Measurements from ENCODE around the gene ARHGEF38. TPM values are rescaled to one million over a fixed set of nuclear protein-coding genes. Genes with fewer than 3 reads are reported as not detected.
"Not testable (repeated sequence)": the region's sequence is repeated elsewhere in the genome, so short reads cannot be mapped to it uniquely, and the experiment has no call there.

Gene ARHGEF38
- total and polyA plus RNA-seq, 2 donors: 0.69 TPM; not detected in 1

DNA sequence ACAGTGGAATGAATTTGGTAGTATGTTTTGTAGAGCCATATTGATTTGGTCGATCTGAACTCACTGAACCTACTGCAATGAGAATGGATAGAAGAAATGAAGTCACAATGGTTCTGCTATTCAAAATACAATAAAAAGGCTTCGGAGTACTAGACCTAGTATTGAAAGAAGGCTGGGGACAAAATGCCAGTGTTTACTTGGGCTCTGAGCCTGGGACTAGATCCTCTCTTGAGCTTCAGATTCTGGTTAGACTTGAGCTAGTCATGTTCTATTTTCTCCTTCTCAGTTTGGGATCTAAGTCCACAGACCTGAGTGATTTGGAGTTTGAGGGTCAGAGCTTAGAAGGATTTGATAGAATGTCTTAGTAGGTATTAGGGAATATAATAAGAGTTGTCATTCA lies 146.2 kb downstream of the ARHGEF38 start:
- Histone ChIP-seq H3K4me1 (ENCODE audit: insufficient read depth) (no peaks in the 10 kb centered on the region), H3K4me3 (ENCODE audit: low read depth, low read length) (no peak overlapping the region), H3K27ac (ENCODE audit: low read depth) (no peak overlapping the region), H3K36me3 (ENCODE audit: insufficient read depth) (peaks cover 4% of the 10 kb centered on the region)
- 94% methylated on average over 2 of the region's 2 CpGs for WGBS
- DNase-seq (ENCODE audit: extremely low spot score): no peak

DNA sequence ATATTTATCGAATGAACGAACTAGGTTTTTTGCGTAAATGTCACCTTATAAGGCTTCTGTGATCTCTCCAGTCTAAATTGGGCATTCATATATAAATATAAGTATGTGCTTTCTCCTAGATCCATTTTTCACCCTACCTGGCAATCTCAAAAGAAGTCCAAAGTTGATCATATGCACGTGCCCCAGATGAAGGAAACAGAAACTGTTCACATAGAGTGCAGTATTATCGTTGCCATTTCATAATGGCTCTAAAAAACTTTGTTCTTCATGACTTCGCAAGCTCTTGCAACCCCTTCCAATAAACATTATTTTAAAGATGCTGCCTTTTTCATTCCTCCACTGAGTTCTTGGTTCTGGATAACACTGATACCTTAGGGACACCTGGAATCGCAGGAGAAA lies 155.4 kb downstream of the ARHGEF38 start:
- peak overlapping the region; percentile 90 for H3K4me3 ChIP-seq (ENCODE audit: low read depth, low read length)
- no peaks in the 10 kb centered on the region for H3K36me3 ChIP-seq (ENCODE audit: insufficient read depth)
- WGBS: 17% methylated on average over 7 of the region's 7 CpGs
- H3K4me1 ChIP-seq (ENCODE audit: insufficient read depth): no peaks in the 10 kb centered on the region
- H3K27ac ChIP-seq (ENCODE audit: low read depth): no peak overlapping the region
- DNase-seq (ENCODE audit: extremely low spot score): no peak

GRCh38 chr4:105708181-105709080 lies 156.0 kb downstream of the ARHGEF38 start, which contains the start of the genes GSTCD and INTS12:
TSS of gene GSTCD (plus strand) at chr4:105708784. CDS start at chr4:105717614, 8,830 bp downstream.
TSS of gene INTS12 (minus strand) at chr4:105708689. CDS start at chr4:105700005, 8,684 bp downstream.
- under 1% methylated on average over 63 of the region's 63 CpGs for WGBS
- peak; percentile 91 for DNase-seq (ENCODE audit: extremely low spot score)
- H3K36me3 ChIP-seq (ENCODE audit: insufficient read depth): no peaks in the 10 kb centered on the region
- peak within 1 kb of the TSS; percentile 59 for H3K27ac ChIP-seq (ENCODE audit: low read depth)
- no peaks in the 10 kb centered on the region for H3K4me1 ChIP-seq (ENCODE audit: insufficient read depth)
- peak within 1 kb of the TSS; percentile 90 for H3K4me3 ChIP-seq (ENCODE audit: low read depth, low read length)

- WGBS: under 1% methylated on average over 11 of the region's 11 CpGs
- Histone ChIP-seq H3K4me3 (ENCODE audit: low read depth, low read length) (peak overlapping the region; percentile 90), H3K4me1 (ENCODE audit: insufficient read depth) (no peaks in the 10 kb centered on the region), H3K27ac (ENCODE audit: low read depth) (no peak overlapping the region), H3K36me3 (ENCODE audit: insufficient read depth) (no peaks in the 10 kb centered on the region)
- DNase-seq (ENCODE audit: extremely low spot score): no peak
These were observed 156.6 kb downstream of the ARHGEF38 start for GRCh38 chr4:105709081-105709450.

GRCh38 chr4:105710012-105710600 lies 157.7 kb downstream of the ARHGEF38 start:
- no peaks in the 10 kb centered on the region for H3K36me3 ChIP-seq (ENCODE audit: insufficient read depth)
- no peaks in the 10 kb centered on the region for H3K4me1 ChIP-seq (ENCODE audit: insufficient read depth)
- no peak overlapping the region for H3K27ac ChIP-seq (ENCODE audit: low read depth)
- DNase-seq (ENCODE audit: extremely low spot score): no peak
- no peak overlapping the region for H3K4me3 ChIP-seq (ENCODE audit: low read depth, low read length)
- 57% methylated on average over 16 of the region's 16 CpGs for WGBS

- Histone ChIP-seq H3K36me3 (ENCODE audit: insufficient read depth) (no peaks in the 10 kb centered on the region), H3K4me1 (ENCODE audit: insufficient read depth) (no peaks in the 10 kb centered on the region), H3K4me3 (ENCODE audit: low read depth, low read length) (no peak overlapping the region), H3K27ac (ENCODE audit: low read depth) (no peak overlapping the region)
- 64% methylated on average over 6 of the region's 6 CpGs for WGBS
- DNase-seq (ENCODE audit: extremely low spot score): no peak
These were observed 158.3 kb downstream of the ARHGEF38 start for GRCh38 chr4:105710678-105711077.

DNA sequence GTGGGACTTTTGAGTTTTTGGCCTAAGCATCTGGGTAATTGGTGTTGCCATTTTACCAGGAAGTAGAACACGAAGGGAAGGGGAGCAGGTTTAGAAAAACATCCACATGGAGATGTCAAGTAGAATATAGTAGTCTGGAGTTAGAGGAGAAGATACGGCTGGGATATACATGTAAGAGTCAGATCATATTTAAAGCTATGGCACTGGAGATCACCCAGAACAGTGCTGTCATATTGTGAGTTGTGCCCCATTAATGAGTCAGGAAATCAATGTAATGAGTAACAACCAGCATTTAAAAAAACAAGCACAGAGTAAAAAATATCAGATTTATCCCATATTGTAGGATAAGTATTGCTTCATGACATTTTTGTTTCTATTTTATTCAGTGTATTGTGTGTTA lies 160.3 kb downstream of the ARHGEF38 start:
- H3K4me1 ChIP-seq (ENCODE audit: insufficient read depth): no peaks in the 10 kb centered on the region
- DNase-seq (ENCODE audit: extremely low spot score): no peak
- H3K4me3 ChIP-seq (ENCODE audit: low read depth, low read length): no peak overlapping the region
- H3K36me3 ChIP-seq (ENCODE audit: insufficient read depth): no peaks in the 10 kb centered on the region
- H3K27ac ChIP-seq (ENCODE audit: low read depth): no peak overlapping the region
- 82% methylated on average over 2 of the region's 2 CpGs for WGBS

GRCh38 chr4:105714071-105714521 lies 161.7 kb downstream of the ARHGEF38 start:
- H3K36me3 ChIP-seq (ENCODE audit: insufficient read depth): no peaks in the 10 kb centered on the region
- no peak overlapping the region for H3K27ac ChIP-seq (ENCODE audit: low read depth)
- 78% methylated on average over 5 of the region's 5 CpGs for WGBS
- no peak overlapping the region for H3K4me3 ChIP-seq (ENCODE audit: low read depth, low read length)
- DNase-seq (ENCODE audit: extremely low spot score): no peak
- H3K4me1 ChIP-seq (ENCODE audit: insufficient read depth): no peaks in the 10 kb centered on the region

DNA sequence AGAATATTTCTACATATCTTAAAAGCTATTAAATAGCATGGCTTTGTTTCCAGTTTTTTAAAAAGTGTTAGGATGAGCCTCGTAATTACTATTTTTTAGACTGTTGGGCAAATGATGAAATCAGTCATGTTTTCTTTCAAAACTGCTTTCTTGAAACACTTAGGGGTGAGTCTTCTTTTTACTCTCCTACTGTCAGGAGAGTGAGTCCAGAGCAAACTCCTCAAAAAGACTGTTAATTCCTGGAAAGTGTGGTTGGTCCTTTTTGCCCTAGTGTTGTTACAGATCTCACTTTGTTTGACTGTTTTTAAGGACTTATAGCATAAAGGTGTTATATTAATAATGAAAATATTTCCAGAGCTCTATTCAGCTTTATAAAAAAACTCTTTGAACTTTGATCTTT lies 162.5 kb downstream of the ARHGEF38 start:
- WGBS: 89% methylated on average over 1 of the region's 1 CpG
- no peak overlapping the region for H3K27ac ChIP-seq (ENCODE audit: low read depth)
- no peak overlapping the region for H3K4me3 ChIP-seq (ENCODE audit: low read depth, low read length)
- no peaks in the 10 kb centered on the region for H3K36me3 ChIP-seq (ENCODE audit: insufficient read depth)
- H3K4me1 ChIP-seq (ENCODE audit: insufficient read depth): no peaks in the 10 kb centered on the region
- DNase-seq (ENCODE audit: extremely low spot score): no peak

GRCh38 chr4:105715692-105716278 lies 163.4 kb downstream of the ARHGEF38 start:
- Histone ChIP-seq H3K4me3 (ENCODE audit: low read depth, low read length) (no peak overlapping the region), H3K4me1 (ENCODE audit: insufficient read depth) (no peaks in the 10 kb centered on the region), H3K27ac (ENCODE audit: low read depth) (no peak overlapping the region), H3K36me3 (ENCODE audit: insufficient read depth) (no peaks in the 10 kb centered on the region)
- no peak for DNase-seq (ENCODE audit: extremely low spot score)
- WGBS: 44% methylated on average over 4 of the region's 4 CpGs

- no peak for DNase-seq (ENCODE audit: extremely low spot score)
- WGBS: 96% methylated on average over 2 of the region's 2 CpGs
- H3K27ac ChIP-seq (ENCODE audit: low read depth): no peak overlapping the region
- no peak overlapping the region for H3K4me3 ChIP-seq (ENCODE audit: low read depth, low read length)
- H3K4me1 ChIP-seq (ENCODE audit: insufficient read depth): no peaks in the 10 kb centered on the region
- H3K36me3 ChIP-seq (ENCODE audit: insufficient read depth): no peaks in the 10 kb centered on the region
These were observed 166.8 kb downstream of the ARHGEF38 start for GRCh38 chr4:105719204-105719603.

GRCh38 chr4:105725623-105726022 lies 173.2 kb downstream of the ARHGEF38 start:
- Histone ChIP-seq H3K36me3 (ENCODE audit: insufficient read depth) (no peaks in the 10 kb centered on the region), H3K27ac (ENCODE audit: low read depth) (no peak overlapping the region), H3K4me3 (ENCODE audit: low read depth, low read length) (no peak overlapping the region), H3K4me1 (ENCODE audit: insufficient read depth) (no peaks in the 10 kb centered on the region)
- no peak for DNase-seq (ENCODE audit: extremely low spot score)
- WGBS: 89% methylated on average over 2 of the region's 2 CpGs

DNA sequence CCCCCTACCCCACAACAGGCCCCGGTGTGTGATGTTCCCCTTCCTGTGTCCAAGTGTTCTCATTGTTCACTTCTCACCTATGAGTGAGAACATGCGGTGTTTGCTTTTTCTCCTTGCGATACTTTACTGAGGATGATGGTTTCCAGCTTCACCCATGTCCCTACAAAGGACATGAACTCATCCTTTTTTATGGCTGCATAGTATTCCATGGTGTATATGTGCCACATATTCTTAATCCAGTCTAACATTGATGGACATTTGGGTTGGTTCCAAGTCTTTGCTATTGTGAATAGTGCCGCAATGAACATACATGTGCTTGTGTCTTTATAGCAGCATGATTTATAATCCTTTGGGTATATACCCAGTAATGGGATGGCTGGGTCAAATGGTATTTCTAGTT lies 177.5 kb downstream of the ARHGEF38 start:
- H3K4me3 ChIP-seq (ENCODE audit: low read depth, low read length); H3K36me3 ChIP-seq (ENCODE audit: insufficient read depth); DNase-seq (ENCODE audit: extremely low spot score); H3K4me1 ChIP-seq (ENCODE audit: insufficient read depth); H3K27ac ChIP-seq (ENCODE audit: low read depth): not testable (repeated sequence)
- 98% methylated on average over 4 of the region's 4 CpGs for WGBS
